Superior temporal gyrus (tissue), 1 donor: ENCODE data around the gene LYZL6.

ENCODE experiments used
- DNase-seq: peaks from one replicate; pipeline ENCODE4 v3.0.0-alpha.2; 2016; ENCODE audit errors: extremely low spot score

LYZL6 gene, protein sequence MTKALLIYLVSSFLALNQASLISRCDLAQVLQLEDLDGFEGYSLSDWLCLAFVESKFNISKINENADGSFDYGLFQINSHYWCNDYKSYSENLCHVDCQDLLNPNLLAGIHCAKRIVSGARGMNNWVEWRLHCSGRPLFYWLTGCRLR

DNA sequence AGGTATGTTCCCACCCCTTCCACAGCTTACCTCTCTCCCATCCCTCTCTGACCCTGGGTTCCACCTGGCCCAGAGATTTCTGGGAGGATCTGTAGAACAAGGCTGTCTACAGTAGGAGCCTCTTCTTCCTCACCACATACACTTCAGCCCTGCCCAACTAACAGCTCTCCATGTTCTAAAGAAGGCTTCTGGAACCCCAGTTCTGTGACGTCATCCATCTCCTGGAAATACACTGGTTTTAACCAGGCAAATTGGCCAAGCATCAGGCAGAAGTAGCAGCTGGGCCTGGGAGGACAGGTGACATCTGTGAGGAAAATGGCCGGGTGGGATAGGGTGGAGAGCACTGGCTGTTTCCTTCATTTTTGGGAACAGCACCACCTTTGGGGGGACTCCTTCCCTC is at the start of gene LYZL6:
LYZL6 (minus strand) TSS at position 177 of the 400 bp plus-strand sequence. CDS start 4,357 bp downstream, outside the sequence.
- no peak for DNase-seq

DNA sequence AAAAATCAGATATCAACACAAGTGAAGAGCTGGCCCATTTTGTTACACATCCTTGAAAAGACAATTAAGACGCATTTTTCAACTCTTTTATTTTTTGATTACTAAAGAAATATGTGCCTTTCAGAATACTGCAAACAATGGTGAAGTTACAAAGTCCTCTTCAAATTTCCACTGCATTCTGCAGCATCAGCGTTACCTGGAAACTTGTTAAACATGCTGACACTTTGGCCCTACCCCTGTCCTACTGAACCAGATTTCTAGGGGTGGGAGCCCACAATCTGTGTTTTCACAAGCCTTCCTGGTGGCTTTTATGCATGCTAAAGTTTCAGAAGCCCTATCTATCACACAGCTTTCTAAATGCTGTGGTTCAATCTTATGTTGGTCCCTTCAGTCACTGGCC is 47.6 kb upstream of the LYZL6 start:
- no peak for DNase-seq

DNA sequence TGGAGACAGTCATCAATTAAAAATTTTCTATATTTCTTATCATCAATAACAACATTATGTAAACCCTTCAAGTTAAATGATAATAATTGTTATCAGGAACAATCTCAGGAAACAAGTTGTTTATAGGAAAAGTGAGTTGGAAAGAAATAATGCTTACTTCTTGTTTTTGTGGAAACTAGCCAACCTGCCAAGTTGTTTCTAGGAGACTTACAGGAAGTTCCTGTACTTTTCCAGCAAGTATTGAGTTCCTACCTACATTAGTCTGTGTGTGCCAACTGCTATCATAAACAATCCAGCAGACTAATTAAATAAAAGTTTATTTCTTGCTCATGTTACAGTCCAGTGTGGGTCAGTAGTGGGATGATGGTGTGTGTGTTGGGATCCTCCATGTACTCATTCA is 44.7 kb upstream of the LYZL6 start:
- no peak for DNase-seq

DNA sequence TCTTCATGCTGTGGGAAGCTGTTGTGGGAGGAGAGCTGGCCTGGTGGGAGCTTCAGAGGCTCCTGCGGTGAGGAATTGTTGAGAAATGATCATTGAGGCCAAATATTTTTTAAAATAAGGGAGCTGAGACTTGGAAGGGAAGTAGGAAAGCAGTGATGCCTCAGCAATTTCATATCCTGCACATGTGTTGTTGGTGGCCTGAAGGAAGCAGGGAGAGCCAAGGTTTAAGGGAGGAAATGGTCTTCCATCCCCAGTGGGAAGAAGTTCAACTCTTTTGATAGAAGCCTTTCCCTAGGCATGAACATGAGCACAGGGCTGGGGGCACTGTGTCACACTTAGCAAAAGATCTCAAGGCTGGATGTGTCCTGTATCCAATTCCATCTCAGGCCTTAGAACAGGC is 43.1 kb upstream of the LYZL6 start, which contains the start of gene CCL14:
CCL14 (minus strand) TSS at position 87 of the 400 bp plus-strand sequence; CDS start at position 7, 80 bp downstream.
- no peak for DNase-seq

DNA sequence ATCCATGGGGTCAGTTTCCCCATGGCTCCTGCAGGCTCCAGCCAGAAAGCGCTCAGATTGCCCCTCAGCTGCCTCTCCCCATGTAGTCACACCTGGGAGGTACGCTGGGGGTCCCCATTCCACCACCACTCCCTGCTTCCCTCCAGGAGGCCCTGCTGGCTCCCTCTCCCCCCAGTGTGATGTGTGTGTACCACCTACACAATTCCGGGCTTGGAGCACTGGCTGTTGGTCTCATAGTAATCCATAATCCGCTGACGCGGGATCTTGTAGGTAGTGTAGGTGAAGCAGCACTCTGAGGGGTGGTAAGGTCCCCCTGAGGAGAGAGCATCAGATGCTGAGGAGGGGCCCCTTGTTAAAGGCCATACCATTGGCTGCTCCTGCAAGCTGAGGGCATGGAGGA is 40.6 kb upstream of the LYZL6 start:
- no peak for DNase-seq

DNA sequence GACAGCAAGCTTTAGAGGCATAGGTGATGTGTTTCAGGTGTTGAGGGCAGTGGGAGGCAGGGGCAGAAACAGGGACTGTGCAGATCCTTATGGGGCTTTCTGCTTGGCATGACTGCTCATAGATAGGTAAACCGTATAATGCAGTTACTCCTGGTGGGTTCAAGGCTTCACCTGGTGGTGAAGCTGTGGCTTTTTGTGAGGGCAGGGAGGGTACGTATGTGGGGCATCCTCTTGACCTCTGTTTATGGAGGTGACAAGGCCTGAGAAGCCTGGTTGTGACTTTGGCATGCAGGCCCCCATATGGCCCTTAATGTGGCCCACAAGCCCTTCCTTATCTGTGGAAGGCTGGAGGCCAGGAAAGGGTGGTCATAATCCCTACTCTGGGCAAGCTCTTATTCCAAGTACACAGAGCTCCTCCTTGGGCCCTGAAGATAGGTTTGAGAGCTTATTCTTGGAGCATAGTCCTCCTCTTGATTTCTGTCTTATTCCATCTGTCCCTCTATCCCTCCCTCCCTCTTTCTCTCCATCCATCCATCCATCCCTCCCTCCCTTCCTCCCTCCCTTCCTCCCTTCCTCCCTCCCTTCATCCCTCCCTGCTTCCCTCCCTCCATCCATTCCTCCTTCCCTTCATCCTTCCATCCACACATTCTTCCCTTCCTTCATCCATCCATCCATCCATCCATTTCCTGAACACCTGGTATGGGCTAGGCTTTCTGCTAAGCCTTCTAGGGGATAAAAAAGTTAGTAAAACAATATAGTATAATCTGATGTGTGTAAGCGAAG is 39.1 kb upstream of the LYZL6 start:
- no peak for DNase-seq

DNA sequence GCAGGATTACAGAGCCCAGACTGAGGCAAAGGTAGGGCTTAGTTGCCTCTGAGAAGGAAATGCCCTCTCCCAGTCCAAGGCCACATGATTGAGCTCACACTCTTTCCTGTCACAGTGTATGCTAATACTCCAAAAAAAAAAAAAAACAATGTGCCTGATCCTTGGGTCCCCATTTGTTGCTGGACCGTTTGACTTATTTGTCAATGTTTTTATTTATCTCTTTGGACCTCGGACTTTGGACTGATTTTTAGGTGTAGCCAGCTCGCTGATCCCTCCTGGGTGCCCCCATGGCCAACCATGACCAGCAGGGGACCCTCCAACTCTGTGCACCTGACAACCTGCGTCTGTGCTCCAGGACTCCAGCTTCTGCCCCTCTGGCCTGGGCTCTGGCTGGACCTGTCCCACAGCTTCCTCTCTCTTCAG is 38.4 kb upstream of the LYZL6 start:
- DNase-seq = no peak

DNA sequence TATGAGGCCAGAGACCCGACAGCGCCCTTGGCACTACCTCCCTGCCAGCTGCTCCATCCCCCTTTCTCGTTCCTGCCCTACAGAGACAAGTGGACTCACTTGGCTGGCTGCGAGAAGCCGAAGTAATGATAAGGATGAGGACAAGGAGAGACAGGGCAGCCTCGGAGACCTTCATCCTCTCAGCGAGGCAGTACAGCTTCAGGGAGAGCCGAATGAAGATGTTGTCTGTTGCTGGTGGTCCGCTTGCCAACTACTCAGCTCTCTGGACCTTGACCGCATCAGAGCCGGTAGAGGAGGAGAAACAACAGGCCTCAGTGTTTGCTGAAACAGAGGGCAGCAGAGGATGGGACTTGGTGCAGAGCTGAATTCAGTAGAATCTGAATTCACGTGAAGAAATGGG is 37.7 kb upstream of the LYZL6 start, which contains the start of gene CCL16:
CCL16 (minus strand) TSS at position 252 of the 400 bp plus-strand sequence; CDS start at position 175, 77 bp downstream.
- DNase-seq = no peak

DNA sequence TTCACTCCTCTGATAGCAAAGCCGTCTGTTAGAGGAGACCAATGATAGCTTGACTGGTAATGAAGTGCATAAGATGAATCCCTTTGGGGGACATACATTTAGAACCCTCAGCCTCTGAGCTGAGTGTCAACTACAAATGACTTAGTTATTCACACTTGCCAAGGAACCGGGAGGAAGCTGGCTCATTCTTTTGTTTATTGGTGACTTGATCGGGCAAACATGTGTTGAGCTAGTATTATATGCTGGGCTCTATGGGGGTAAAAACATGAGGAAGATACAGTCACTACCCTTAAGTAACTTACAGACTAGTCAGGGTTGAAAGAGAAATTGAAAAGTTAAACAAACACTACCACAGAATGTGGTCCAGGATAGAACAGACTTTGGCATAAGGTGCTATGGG is 34.8 kb upstream of the LYZL6 start:
- no peak for DNase-seq

DNA sequence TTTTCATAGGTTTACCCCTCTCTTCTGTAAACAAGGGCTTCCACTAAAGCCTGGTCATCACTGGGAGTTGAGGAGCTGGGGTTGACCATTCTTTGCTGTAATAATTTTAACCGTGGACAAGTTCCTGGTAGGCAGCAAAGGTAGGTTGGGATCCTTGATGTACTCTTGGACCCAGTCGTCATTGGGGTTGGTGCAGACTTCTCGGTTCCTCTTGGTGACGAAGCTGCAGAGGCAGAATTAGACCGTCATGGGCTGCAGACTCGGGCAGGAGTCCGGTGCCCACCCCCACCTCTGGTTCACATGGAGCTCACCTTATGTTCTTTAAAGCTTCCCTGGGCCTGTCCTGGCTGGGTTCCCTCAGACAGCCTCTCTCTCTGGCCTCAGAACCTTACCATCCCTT is 34.0 kb upstream of the LYZL6 start:
- no peak for DNase-seq

DNA sequence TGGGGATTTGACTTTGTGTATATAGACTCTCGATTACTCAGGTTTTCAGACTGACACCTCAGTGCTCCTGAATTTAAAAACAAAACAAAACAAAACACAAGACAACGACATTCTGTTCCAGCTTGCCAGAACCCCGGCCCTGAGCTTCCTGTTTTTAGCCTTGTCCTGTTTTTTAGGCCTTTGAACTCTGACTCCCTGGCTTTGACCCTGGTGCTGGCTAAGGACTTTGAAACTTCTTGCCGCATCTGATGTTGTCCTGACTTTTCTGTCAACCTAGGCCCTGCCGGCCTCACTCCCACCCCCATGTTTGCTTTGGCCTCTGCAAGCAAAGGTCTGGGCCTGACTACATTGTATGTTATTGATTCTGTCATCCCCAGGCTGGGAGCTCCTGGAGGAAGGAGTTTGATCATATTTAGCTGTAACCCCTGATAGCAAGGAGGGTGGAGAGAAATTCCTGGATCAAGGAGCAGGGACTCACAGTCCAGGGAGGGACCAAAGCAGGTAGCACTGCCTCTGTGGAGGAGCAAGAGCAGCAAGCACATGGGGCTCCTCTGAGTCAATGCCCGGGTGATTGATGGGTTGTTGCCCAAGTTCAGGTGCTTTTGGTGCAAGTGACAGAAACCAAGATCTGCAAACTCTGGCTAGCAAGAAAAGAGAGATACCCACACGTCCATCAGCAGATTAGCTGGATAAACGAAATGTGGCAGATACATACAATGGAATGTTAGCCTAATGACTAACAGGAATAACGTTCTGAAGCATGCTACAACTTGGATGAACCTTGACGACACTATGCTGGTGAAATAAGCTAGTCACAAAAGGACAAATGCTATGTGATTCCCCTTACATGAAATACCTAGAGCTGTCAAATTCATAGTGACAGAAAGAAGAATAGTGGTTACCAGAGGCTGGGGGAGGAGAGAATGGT is 30.1 kb upstream of the LYZL6 start:
- DNase-seq = no peak

DNA sequence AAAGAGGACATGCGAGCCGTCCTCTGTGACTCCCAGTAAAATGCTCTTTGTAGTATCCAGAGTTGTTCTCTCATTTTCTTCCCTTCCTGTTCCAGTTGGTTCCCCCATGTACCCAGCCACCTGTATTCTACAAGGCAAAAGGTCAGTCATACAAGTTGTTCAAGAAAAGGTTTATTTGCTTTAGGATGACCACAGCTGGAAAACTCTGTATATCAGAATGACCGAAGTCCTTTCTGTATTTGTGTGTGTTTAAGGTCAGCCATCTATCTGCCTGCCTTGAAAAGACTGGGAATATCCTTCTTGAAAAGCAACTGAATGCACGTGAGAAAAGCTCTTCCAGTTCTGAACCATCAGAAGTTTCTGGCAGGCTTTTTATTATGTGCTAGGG is 29.4 kb upstream of the LYZL6 start:
- DNase-seq = no peak

DNA sequence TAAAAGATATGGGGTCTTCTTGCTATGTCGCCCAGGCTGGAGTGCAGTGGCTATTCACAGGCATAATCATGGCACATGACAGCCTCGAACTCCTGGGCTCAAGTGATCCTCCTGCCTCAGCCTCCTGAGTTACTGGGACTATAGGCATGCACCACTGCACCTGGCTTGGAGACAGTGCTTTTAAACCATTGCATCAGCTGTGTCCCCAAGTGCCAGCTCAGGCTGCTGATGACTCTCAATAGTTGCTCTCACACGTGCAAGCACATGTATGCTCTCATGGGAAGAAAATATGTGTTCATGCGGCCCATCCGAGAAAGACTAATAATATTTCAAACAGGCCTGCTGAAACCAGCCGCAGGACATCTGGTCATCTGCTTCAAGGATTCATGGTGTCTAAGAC is 29.0 kb upstream of the LYZL6 start:
- DNase-seq = no peak

DNA sequence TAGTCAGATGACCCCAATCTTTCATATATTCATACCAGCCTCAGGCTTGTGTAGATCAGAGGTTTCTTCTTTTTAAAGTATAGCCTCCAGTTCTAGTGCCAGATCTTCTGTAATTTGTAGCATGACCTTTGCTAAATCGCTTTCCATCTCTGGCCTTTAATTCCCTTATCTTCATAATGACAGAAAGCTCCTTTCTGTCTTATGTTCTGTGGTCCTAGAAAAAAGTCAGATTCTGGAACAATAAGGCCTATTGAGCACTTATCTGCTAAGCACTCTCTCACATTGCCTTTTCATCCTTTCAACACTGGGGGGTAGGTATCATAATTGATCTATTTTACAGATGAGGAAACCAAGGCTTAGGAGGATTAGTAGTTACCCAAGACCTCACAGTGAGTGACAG is 28.6 kb upstream of the LYZL6 start:
- no peak for DNase-seq

DNA sequence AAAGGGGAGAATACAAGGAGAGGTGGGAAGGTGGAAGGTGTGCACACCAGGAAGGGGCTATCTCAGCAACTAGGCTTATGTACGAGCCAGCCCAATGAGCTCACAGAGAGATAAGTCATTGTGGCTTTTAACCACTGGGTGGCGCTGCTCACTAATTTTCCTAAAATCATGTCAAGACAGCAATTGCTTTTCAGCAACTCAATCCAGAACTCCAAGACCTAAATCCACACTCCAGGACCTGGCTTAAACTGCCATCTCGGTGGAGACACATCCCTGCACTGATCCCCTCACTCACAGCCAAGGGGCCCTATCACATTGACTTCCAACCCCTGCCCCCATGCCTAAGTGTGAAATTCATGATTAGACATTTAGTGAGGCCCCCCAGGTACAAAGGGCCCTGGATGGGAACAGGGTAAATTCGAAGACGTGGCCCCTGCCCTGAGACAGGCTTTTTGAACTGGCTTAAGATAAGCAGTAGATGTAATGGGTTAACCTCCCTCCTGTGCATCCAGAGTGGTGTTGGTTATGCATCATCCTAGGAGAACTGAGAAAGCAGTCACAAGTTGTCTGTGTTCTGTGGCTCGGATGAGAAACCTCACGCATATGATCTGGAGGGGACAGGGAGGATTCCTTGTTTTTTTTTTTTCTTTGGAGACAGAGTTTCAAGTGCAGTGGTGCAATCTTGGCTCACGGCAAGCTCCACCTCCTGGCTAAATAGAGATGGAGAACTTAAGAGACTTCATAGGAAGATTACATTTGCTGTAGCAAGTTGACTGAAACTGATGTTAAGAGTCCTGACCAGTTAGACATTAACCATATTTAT is 26.3 kb upstream of the LYZL6 start:
- DNase-seq = peak; percentile 97

DNA sequence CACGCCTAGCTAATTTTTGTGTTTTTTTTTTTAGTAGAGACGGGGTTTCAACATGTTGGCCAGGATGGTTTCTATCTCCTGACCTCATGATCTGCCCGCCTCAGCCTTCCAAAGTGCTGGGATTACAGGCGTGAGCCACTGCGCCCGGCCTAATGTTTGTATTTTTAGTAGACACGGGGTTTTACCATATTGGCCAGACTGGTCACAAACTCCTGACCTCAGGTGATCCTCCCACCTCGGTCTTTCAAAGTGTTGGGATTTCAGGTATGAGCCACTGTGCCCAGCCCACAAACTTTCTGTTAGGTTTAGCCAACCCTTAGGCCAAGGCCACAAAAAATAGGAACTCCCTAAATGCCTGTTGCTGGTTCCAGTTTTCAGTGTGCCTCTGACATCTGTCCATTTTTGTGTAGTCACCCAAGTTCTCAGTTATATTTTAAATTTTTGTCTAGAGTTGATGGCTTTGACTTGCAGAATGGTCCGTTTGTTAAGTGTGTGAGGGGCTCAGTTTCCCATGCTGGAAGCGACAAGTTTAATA is 25.1 kb upstream of the LYZL6 start:
- DNase-seq = no peak

DNA sequence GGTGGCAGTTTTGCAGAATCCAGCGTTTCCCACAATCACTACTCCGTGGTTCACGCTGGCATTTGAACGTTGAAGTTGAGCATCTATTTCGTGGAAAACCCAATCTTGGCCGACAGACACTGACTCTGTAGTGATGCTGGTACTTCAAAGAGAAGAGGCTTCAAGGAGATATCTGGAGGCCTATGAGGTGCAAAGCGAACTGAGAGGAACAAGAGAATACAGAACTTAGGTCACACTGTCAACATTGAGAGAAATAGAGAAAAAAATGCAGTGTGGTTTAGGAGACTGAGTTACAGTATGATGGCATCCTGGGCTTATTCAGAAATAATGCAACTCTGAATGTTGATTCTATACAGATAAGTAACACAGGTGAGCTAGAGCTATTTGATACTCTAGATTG is 21.8 kb upstream of the LYZL6 start:
- no peak for DNase-seq

DNA sequence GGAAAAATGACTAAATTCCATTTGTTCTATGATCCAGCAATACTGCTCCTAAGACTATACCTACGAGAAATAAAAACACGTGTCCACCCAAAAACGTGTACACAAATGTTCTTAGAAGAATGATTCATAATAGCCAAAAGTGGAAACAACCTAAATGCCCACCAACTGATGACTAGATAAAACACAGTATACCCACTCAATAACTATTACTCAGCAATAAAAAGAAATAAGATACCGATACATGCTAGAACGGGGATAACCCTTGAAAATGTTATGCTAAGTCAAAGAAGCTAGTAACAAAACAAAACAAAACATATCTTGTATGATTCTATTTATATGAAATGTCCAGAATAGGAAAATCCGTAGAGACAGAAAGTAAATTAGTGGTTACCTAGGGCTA is 20.1 kb upstream of the LYZL6 start:
- no peak for DNase-seq

DNA sequence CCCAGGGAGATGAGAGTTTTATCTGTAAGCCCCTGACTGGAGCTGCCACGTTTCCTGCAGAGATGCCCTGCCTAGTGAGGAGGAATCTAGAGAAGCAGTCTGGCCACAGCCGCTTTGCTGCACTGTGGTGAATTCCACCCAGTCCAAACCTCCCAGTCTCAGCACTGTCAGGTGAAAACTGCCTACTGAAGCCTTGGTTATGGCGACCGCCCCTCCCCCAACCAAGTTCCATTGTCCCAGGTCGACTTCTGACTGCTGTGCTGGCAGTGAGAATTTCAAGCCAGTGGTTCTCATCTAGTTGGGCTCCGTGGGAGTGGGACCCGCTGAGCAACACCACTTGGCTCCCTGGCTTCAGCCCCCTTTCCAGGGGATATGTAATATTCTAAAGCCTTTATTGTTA is 10.2 kb upstream of the LYZL6 start:
- no peak for DNase-seq

DNA sequence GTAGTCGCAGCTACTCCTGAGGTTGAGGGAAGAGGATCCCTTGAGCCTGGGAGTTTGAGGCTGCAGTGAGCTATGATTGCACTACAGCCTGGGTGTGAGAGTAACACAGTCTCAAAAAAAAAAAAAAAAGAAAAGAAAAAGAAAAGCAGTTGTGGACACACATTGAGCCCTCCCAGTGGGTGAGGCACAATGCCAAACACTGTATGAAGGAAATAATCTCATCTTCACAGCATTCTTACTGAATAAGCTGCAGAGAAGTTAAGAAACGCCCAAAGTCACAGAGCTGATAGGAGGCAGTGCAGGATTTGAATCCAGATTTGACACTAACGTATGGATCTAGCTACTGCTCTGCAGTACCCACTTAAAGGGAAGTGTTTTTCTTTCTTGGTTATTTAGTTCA is 5.9 kb upstream of the LYZL6 start:
- no peak for DNase-seq

DNA sequence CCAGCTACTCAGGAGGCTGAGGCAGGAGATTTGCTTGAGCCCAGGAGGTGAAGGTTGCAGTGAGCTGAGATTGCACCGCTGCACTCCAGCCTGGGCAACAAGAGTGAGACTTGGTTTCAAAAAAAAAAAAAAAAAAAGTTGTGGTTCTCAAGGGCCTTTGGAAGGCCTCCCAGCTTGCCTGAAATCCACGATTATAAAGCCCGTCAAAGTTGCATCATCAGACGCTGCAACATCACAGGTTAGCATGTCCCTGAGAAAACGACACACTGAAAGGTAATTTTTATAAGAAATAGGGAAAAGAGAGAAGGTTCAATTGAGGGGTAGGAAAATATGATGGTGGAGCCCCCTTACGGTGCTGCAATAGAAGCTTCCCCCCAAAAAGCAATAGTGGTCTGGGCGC is 4.6 kb upstream of the LYZL6 start:
- DNase-seq = no peak
